AG10803 (cell line): ENCODE results near the gene THOC1.
A peak's percentile ranks its signal among the peaks of the same experiment; 100 is the strongest.

Experiments used
- DNase-seq: peaks from one replicate; pipeline ENCODE4 v3.0.0; 2010; ENCODE audit warnings: low read depth
- H3K4me3 ChIP-seq: 2 replicates; pipeline ENCODE4 v1.5.1; 2011; ENCODE audit warnings: mild to moderate bottlenecking, low read length, control low read depth
- TF ChIP-seq, protein P1 (sequence below): conservative IDR thresholded peaks from 2 replicates; pipeline ENCODE4 v1.5.1; 2011; ENCODE audit warnings: mild to moderate bottlenecking, low read length, control low read depth, inconsistent platforms

Gene THOC1

DNA sequence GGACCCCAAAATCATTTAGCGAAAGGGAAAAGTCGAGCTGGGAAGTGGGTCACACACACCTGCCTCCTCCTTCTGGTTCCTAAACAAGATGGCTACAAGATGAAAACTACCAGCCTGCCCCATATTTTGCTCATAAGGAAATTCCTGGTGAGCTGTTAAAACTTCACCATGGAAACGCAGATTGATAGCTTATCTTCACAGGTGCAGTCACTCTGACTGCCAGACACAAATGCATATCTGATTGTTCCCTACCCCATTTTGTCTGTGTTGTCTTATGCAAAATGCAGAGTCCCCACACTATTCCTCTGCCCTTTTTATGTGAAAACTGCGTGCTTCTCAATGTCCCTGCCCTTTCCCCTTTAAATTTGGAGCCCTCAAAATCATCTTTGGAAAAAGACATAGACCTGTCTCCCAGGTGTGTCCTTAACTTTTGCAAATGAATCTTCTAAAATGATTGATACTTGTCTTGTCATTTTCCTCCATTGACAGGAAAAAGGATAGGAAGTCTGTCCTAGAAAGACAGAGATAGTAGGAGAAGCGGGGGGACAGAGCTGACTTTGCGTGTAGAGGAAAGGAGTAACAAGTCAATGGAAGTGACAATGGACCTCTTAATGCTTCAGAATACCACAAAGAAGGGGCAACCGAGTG, 38.9 kb upstream of the THOC1 start:
- DNase-seq: no peak
- TF ChIP-seq, protein P1, sequence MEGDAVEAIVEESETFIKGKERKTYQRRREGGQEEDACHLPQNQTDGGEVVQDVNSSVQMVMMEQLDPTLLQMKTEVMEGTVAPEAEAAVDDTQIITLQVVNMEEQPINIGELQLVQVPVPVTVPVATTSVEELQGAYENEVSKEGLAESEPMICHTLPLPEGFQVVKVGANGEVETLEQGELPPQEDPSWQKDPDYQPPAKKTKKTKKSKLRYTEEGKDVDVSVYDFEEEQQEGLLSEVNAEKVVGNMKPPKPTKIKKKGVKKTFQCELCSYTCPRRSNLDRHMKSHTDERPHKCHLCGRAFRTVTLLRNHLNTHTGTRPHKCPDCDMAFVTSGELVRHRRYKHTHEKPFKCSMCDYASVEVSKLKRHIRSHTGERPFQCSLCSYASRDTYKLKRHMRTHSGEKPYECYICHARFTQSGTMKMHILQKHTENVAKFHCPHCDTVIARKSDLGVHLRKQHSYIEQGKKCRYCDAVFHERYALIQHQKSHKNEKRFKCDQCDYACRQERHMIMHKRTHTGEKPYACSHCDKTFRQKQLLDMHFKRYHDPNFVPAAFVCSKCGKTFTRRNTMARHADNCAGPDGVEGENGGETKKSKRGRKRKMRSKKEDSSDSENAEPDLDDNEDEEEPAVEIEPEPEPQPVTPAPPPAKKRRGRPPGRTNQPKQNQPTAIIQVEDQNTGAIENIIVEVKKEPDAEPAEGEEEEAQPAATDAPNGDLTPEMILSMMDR: no peak
- no peak overlapping the region for H3K4me3 ChIP-seq

DNA sequence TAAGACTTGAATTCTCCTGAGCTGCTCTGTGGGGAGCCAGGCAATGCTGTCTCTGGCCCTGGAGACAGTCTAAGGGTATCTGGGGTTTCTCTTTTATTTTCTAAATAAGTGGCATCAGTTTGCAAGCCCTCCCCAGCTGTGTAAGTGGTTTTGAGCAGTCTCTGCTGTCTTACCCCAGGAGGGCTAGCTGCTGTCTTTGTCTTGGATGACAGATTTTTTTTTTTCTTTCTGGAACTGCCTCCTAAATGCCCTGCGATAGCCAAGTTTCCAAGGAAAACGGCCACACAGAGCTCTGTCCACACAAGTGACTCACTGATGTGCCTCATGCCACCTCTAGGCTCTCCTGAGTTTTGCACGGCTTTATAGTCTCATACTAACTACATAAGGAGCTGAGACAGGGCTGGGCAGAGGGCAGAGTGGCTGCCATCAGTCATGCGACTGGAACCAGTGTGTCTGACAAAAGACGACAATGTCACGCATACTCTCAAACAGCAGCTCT, 37.2 kb upstream of the THOC1 start:
- 0 out of 2 replicates have a peak overlapping the region, but pooled peaks have one; percentile 16 for H3K4me3 ChIP-seq
- TF ChIP-seq, protein P1: no peak
- DNase-seq: peak; percentile 48

DNA sequence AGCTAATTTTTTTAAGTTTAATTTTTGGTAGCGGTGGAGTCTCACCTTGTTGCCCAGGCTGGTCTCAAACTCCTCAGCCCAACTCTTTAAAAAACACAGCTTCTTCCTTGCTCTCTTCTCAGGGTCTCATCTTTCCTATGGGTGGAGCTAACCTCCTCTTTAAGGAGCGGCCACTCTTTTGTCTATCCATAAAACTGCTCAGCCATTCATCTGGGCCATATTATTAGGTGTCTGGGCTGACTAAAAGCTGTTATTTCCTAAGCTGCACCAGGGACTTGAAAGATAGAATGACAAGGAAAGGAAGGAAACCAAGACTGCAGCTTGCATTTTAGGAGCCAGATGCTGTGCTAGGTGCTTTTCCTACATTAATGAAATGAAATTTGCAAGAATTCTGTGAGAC, 35.8 kb upstream of the THOC1 start:
- no peak for DNase-seq
- H3K4me3 ChIP-seq: no peak overlapping the region
- TF ChIP-seq, protein P1: no peak

DNA sequence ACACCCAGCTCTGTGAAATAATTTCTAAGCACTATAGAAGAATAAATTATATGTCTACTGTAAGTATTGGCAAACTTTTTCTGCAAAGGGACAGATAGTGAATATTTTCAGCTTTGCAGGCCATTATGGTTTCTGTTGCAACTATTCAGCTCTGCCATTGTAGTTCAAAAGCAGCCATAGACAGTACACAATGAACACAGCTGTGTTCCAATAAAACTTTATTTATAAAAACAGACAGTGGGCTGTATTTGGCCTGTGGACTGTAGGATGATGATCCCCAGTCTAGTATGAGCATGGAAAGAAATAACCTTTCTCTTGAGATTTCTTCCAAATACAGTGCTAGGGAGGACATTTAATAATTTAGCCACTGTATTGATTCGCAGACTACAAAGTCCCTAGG, 35.2 kb upstream of the THOC1 start:
- TF ChIP-seq, protein P1: no peak
- H3K4me3 ChIP-seq: no peak overlapping the region

DNA sequence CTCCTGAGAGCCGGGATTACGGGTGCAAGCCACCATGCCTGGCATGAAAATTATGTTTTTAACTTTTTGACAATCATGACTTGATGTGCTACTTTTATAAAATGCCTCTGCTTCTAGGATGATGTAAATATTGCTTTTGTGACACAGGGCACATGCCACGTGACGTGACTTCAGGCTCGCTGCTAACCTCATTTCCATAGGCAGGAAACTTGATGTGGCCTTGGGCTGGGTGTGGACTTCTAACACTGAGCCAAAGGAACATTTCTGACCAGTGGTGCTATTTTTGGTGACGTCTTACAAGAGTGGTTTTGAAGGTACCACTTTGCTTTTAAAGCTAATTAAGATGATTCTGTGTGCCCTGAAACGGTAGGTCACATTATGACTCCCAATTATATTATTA, 34.2 kb upstream of the THOC1 start:
- no peak overlapping the region for H3K4me3 ChIP-seq
- TF ChIP-seq, protein P1: no peak
- no peak for DNase-seq

More for the DNA sequence above, 35.2 kb upstream of the THOC1 start:
- no peak for DNase-seq

DNA sequence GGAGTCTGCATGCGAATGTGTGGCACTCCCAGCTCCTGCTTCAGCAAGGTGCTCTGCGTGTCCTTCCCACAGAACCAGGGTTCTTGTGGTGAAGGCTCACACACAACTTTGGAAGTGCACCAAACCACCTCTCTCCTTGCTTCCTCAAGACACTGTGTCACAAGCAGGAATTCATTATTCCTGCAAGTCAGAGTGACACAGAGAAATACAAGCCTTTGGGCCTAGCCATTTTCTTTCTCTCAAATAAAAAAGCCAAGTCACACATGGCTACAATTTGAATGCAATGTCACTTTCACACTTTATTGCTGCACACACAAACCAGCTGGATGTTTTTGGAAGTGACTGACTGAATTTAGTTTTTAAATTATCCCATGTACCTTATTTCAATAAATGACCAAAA, 30.1 kb upstream of the THOC1 start:
- TF ChIP-seq, protein P1: no peak
- peak; percentile 82 for DNase-seq
- H3K4me3 ChIP-seq: no peak overlapping the region

DNA sequence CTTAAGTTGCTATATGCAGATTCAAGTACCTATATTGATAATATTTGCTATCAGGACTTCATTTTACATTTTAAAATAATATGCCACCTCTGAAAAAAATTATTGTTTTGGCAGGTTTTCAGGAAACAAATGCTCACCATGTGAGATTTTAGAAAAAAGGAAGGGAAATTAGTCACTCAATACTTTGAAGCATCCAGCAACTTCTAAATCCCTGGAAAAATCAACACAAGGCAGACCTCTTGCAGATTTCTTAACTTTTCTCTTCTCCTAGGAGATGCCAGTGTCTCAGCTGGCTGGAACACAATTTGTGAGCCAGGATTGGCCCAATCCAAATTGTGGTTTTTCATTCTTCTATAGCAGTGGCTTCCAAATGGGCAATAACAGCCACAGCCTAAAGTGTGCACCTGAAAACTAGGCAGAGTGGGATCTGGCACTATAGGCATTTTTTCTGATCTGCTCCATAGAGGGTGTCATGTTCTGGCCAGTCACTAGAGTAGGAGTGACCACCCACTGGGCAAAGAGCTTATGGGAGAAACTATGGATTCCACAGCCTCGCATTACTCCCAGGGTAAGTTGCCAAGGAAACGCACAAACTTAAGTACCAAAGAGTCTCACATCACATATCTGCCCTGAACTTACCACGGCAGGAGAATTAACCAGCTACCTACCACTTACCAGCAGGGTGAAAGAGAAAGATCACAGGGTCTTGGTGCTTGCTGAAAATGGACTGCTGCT, 28.1 kb upstream of the THOC1 start:
- H3K4me3 ChIP-seq: no peak overlapping the region
- TF ChIP-seq, protein P1: no peak
- peak; percentile 71 for DNase-seq
